GM23248 (cell line): ENCODE results near the gene KRCC1. TPM values are rescaled to one million over a fixed set of nuclear protein-coding genes. Genes with fewer than 3 reads are reported as not detected.

Source experiments
- DNase-seq: peaks from one replicate; pipeline ENCODE4 v3.0.0-alpha.2; 2015
- H2AFZ ChIP-seq: fragments of 200-600 bp; sonication (generic); 2 replicates; pipeline ENCODE4 v1.6.1; 2016; ENCODE audit warnings: antibody characterized with exemption
- H3F3A ChIP-seq: fragments of 200-600 bp; sonication (generic); 2 replicates; pipeline ENCODE4 v1.6.1; 2016; ENCODE audit warnings: mild to moderate bottlenecking, antibody characterized with exemption, mixed run types; ENCODE audit not compliant: insufficient read depth
- H3K27ac ChIP-seq: fragments of 200-600 bp; sonication (generic); 2 replicates; pipeline ENCODE4 v1.5.1; 2016; ENCODE audit warnings: mild to moderate bottlenecking
- H3K27me3 ChIP-seq: fragments of 200-600 bp; sonication (generic); replicated peaks from 2 replicates; pipeline ENCODE4 v1.6.1; 2016; ENCODE audit warnings: mild to moderate bottlenecking; ENCODE audit not compliant: insufficient read depth
- H3K36me3 ChIP-seq: fragments of 200-600 bp; sonication (generic); 2 replicates; pipeline ENCODE4 v1.6.1; 2016; ENCODE audit warnings: low read depth, mild to moderate bottlenecking
- H3K4me1 ChIP-seq: fragments of 200-600 bp; sonication (generic); 2 replicates; pipeline ENCODE4 v1.6.1; 2016; ENCODE audit warnings: mild to moderate bottlenecking; ENCODE audit not compliant: insufficient read depth
- H3K4me2 ChIP-seq: fragments of 200-600 bp; sonication (generic); one replicate; pipeline ENCODE4 v1.6.1; 2016; ENCODE audit warnings: mild to moderate bottlenecking; ENCODE audit not compliant: unreplicated experiment
- H3K4me3 ChIP-seq: fragments of 200-600 bp; sonication (generic); 2 replicates; pipeline ENCODE4 v1.5.1; 2016; ENCODE audit warnings: mild to moderate bottlenecking
- H3K79me2 ChIP-seq: fragments of 200-600 bp; sonication (generic); 2 replicates; pipeline ENCODE4 v1.6.1; 2016; ENCODE audit warnings: mild to moderate bottlenecking; ENCODE audit not compliant: insufficient read depth
- H3K9ac ChIP-seq: fragments of 200-600 bp; sonication (generic); 2 replicates; pipeline ENCODE4 v1.6.1; 2016; ENCODE audit warnings: mild to moderate bottlenecking
- H3K9me2 ChIP-seq: fragments of 200-600 bp; sonication (generic); 2 replicates; pipeline ENCODE4 v1.6.1; 2016; ENCODE audit warnings: mixed run types, mild to moderate bottlenecking, moderate library complexity; ENCODE audit not compliant: insufficient read depth
- H3K9me3 ChIP-seq: fragments of 200-600 bp; sonication (generic); one replicate; pipeline ENCODE4 v1.6.1; 2017; ENCODE audit warnings: low read depth
- H4K20me1 ChIP-seq: fragments of 200-600 bp; sonication (generic); 2 replicates; pipeline ENCODE4 v1.6.0; 2016; ENCODE audit not compliant: insufficient read depth
- EZH2 ChIP-seq: fragments of 200-600 bp; sonication (generic); IDR thresholded peaks from 2 replicates; pipeline ENCODE4 v1.6.1; 2018; ENCODE audit warnings: antibody characterized with exemption, mild to moderate bottlenecking; ENCODE audit not compliant: insufficient read depth, poor library complexity, severe bottlenecking
- EZH2phosphoT487 ChIP-seq: fragments of 200-600 bp; sonication (generic); IDR thresholded peaks from 2 replicates; pipeline ENCODE4 v1.6.1; 2018; ENCODE audit warnings: antibody characterized with exemption, moderate library complexity, mild to moderate bottlenecking, low read depth; ENCODE audit not compliant: insufficient read depth
- WGBS, 2 experiments: methylation state at CpG; one replicate each; pipeline ENCODE4 v1.1.6; 2015 to 2017; ENCODE audit warnings: low lambda C conversion rate in 2 of 2, low coverage in 1 of 2; ENCODE audit errors: missing lambda C conversion rate in 2 of 2; 5-methylcytosine and 5-hydroxymethylcytosine counted together
- in situ Hi-C: fragments of 300-500 bp; cut with MboI; formaldehyde crosslinking; loops from 2 replicates; pipeline ENCODE4 v1.15.0; 2020
- polyA plus RNA-seq: library from polyadenylated mRNA; unstranded; fragments of >200 nt; fragmentation: Nextera tagmentation; extraction: Ambion mirVana; gene quantifications from 2 replicates; pipeline ENCODE4 v1.2.1, GENCODE V29; 2016
- total RNA-seq: library from RNA; depleted of rRNA; stranded (reverse); fragments of >200 nt; shearing (Covaris generic); gene quantifications from 2 replicates; pipeline ENCODE4 v1.2.3, GENCODE V29; 2014

Gene KRCC1
- total and polyA plus RNA-seq, 2 experiments from 2014 or later, result 33.1 to 41.3 TPM

- 0 out of 2 replicates have a peak, but pooled peaks cover 13% of the 10 kb centered on the region for H4K20me1 ChIP-seq
- peak overlapping the region; percentile 81 for H3K4me3 ChIP-seq
- TF ChIP-seq EZH2phosphoT487, result no peak
- no peak for TF ChIP-seq EZH2
- H3F3A ChIP-seq, result peaks cover 20% of the 10 kb centered on the region
- no peaks in the 10 kb centered on the region for H3K27me3 ChIP-seq
- DNase-seq, result peak; percentile 46
- peak overlapping the region; percentile 88 for H3K9ac ChIP-seq
- in situ Hi-C loops, result no loop called here
- peaks cover 72% of the 10 kb centered on the region for H3K79me2 ChIP-seq
- H3K9me3 ChIP-seq, result no peaks in the 10 kb centered on the region
- H3K9me2 ChIP-seq, result no peaks in the 10 kb centered on the region
- peaks cover 8% of the 10 kb centered on the region for H3K36me3 ChIP-seq
- H3K4me2 ChIP-seq, result peak overlapping the region; percentile 97
- peaks cover 21% of the 10 kb centered on the region for H3K4me1 ChIP-seq
- peak overlapping the region; percentile 35 for H2AFZ ChIP-seq
- H3K27ac ChIP-seq, result peak overlapping the region; percentile 76
- 4 to 6% methylated on average over 10 of the region's 10 CpGs for WGBS, 2 experiments
Measured at GRCh38 chr2:88053934-88054781, 1.4 kb downstream of the KRCC1 start.

DNA sequence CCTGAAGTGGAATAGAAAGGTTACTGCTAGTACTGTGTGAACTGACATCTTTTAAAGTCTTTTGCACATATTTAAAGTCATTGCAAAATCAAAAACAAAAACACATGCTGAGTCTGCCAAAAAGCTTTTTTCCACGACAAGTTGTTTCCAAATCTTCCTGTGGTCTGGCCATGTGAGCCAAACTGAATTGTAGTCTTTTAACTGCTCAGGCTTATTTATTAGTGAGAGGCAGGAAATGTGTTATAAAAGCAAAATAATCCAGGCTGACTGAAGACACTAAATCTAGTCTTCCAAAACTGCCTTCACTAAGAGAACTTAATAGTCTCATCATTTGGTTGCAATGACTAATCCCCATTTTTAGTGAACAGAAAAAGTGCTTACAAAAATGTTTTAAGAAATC lies 2.3 kb downstream of the KRCC1 start:
- 3 to 4% methylated on average over 1 of the region's 1 CpG for WGBS, 2 experiments
- no peak overlapping the region for H2AFZ ChIP-seq
- peak overlapping the region; percentile 81 for H3K4me3 ChIP-seq
- no peaks in the 10 kb centered on the region for H3K27me3 ChIP-seq
- TF ChIP-seq EZH2, result no peak
- no peak for TF ChIP-seq EZH2phosphoT487
- peak overlapping the region; percentile 97 for H3K4me2 ChIP-seq
- H3K4me1 ChIP-seq, result peaks cover 21% of the 10 kb centered on the region
- in situ Hi-C loops, result no loop called here
- H3F3A ChIP-seq, result peaks cover 20% of the 10 kb centered on the region
- H3K36me3 ChIP-seq, result peaks cover 16% of the 10 kb centered on the region
- peak; percentile 73 for DNase-seq
- peak overlapping the region; percentile 76 for H3K27ac ChIP-seq
- peak overlapping the region; percentile 88 for H3K9ac ChIP-seq
- H4K20me1 ChIP-seq, result 0 out of 2 replicates have a peak, but pooled peaks cover 13% of the 10 kb centered on the region
- no peaks in the 10 kb centered on the region for H3K9me2 ChIP-seq
- no peaks in the 10 kb centered on the region for H3K9me3 ChIP-seq
- H3K79me2 ChIP-seq, result peaks cover 80% of the 10 kb centered on the region

DNA sequence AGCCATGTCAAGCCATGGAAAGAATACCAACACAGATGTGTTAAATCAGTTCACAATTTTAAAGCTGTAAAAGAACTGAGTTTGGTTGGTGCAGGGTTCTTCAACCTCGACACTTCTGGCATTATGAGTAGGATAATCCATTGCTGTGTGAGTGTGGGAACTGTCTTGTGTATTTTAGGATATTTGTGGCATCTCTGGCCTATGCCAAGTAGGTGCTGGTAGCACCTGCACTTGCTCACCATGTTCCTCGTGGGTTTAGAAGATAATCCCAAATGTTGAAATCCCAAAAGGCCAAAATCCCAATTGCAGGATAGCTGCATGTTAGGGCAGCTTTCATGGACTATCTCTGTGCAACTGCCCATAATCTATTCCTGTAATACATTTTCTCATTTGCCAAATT lies 3.8 kb downstream of the KRCC1 start:
- Histone ChIP-seq H3K4me3 (no peak overlapping the region), H3K9ac (no peak overlapping the region), H3K4me1 (peaks cover 21% of the 10 kb centered on the region), H3K36me3 (peaks cover 16% of the 10 kb centered on the region), H3K9me2 (no peaks in the 10 kb centered on the region), H3F3A (peaks cover 20% of the 10 kb centered on the region), H3K27me3 (no peaks in the 10 kb centered on the region), H3K27ac (no peak overlapping the region), H2AFZ (no peak overlapping the region), H4K20me1 (0 out of 2 replicates have a peak, but pooled peaks cover 13% of the 10 kb centered on the region), H3K79me2 (peaks cover 95% of the 10 kb centered on the region), H3K4me2 (no peak overlapping the region), H3K9me3 (no peaks in the 10 kb centered on the region)
- TF ChIP-seq EZH2phosphoT487 (no peak), EZH2 (no peak)
- in situ Hi-C loops, result no loop called here
- no peak for DNase-seq
- 75 to 79% methylated on average over 2 of the region's 2 CpGs for WGBS, 2 experiments

DNA sequence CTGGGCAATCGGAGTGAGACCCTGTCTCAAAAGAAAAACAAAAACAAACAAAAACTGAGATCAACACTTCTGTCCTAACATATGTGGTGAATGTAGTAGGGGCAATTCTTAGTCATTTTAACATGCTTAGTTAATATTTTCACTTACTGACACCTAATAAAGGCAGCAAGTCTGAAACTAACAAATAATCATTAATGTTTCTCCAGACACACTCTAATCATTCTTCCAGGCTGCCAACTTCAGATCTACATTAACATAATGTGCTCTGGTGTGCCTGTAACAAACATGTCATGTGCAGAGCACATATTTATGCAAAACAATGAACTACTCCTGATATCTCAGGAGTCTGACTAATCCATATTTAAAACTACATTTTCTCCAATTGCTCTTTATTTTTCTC lies 6.0 kb downstream of the KRCC1 start:
- Histone ChIP-seq H3F3A (peaks cover 37% of the 10 kb centered on the region), H3K9me2 (no peaks in the 10 kb centered on the region), H4K20me1 (0 out of 2 replicates have a peak, but pooled peaks cover 13% of the 10 kb centered on the region), H3K4me3 (no peak overlapping the region), H2AFZ (no peak overlapping the region), H3K4me1 (peaks cover 17% of the 10 kb centered on the region), H3K79me2 (peaks cover 100% of the 10 kb centered on the region), H3K4me2 (no peak overlapping the region), H3K27ac (no peak overlapping the region), H3K36me3 (peaks cover 16% of the 10 kb centered on the region), H3K27me3 (no peaks in the 10 kb centered on the region), H3K9me3 (no peaks in the 10 kb centered on the region), H3K9ac (no peak overlapping the region)
- no peak for TF ChIP-seq EZH2phosphoT487
- TF ChIP-seq EZH2, result no peak
- in situ Hi-C loops, result no loop called here
- no peak for DNase-seq
- WGBS, 2 experiments, result 100% methylated on average over 1 of the region's 1 CpG
